ENCODE measurements around the gene CD44. TPM values are rescaled to one million over a fixed set of nuclear protein-coding genes. Genes with fewer than 3 reads are reported as not detected.
A peak's percentile ranks its signal among the peaks of the same experiment; 100 is the strongest.

The CD44 gene
- total and polyA plus RNA-seq, 10 of the 15 experiments (the other 5 are each of a cell fraction or from before 2014, with no cell fraction given): 57.1 to 293 (median 120) TPM

DNA sequence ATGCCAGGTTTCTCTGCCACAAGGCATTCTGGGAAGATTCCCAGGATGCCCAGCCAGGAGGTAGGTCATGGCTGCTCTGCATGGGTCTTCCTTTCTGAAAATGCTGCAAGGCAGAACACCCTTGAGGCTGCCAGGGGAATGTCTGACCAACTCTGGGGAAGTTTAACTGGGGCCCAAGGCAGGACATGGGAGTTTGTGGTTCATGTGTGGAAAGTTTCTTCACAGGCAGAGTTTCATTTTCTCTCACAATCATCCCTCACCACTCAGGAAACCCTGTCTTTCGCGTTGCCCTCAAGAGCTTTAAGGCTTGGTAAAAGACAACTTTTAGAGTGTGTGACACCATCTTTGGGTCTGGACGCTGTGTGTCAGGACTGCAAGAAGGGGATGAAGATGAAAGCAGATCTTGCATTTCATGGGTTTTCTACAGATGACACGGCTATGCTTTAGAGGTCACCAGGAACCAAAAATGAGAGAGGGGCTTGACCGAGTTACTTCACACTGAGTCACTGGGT, 133.5 kb downstream of the CD44 start (continued):
- TF ChIP-seq, protein P1, sequence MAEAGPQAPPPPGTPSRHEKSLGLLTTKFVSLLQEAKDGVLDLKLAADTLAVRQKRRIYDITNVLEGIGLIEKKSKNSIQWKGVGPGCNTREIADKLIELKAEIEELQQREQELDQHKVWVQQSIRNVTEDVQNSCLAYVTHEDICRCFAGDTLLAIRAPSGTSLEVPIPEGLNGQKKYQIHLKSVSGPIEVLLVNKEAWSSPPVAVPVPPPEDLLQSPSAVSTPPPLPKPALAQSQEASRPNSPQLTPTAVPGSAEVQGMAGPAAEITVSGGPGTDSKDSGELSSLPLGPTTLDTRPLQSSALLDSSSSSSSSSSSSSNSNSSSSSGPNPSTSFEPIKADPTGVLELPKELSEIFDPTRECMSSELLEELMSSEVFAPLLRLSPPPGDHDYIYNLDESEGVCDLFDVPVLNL (IDR thresholded peaks at IDR 0.05; ENCODE audit: low read depth, low read length): no peak
- TF ChIP-seq PML (IDR thresholded peaks at IDR 0.05; ENCODE audit: low read length) (0 out of 2 replicates have a peak, but pooled peaks have one; percentile 47), POLR2AphosphoS2 (IDR thresholded peaks at IDR 0.05; ENCODE audit: low read depth, low read length) (no peak), POLR2A (IDR thresholded peaks at IDR 0.05; ENCODE audit: low read depth, low read length) (no peak), MXI1 (IDR thresholded peaks at IDR 0.05; ENCODE audit: low read depth, low read length) (no peak), CHD4 (IDR thresholded peaks at IDR 0.05) (no peak), SIX5 (IDR thresholded peaks at IDR 0.05; ENCODE audit: low read depth, low read length, severe bottlenecking) (no peak), POLR2AphosphoS5 (IDR thresholded peaks at IDR 0.05; ENCODE audit: low read length) (no peak; the same call in 1 of the 2 replicates), SRF (IDR thresholded peaks at IDR 0.05; ENCODE audit: low read depth in 2 of 2, low read length in 2 of 2) (no peak), IKZF2 (IDR thresholded peaks at IDR 0.05) (peak; percentile 98), NR2C1 (IDR thresholded peaks at IDR 0.05) (no peak), FOS (IDR thresholded peaks at IDR 0.05; ENCODE audit: borderline replicate concordance, extremely low read depth, insufficient read length) (no peak), CBX5 (IDR thresholded peaks at IDR 0.05; ENCODE audit: low read depth) (no peak), NBN (IDR thresholded peaks at IDR 0.05) (peak; percentile 73), BACH1 (IDR thresholded peaks at IDR 0.05; ENCODE audit: borderline replicate concordance) (peak; percentile 64; the same call in 1 of the 2 replicates), ZNF24 (IDR thresholded peaks at IDR 0.05) (peak; percentile 20; the same call in 1 of the 2 replicates), ZBED1 (IDR thresholded peaks at IDR 0.05; ENCODE audit: borderline replicate concordance) (peak; percentile 88; the same call in 1 of the 2 replicates), NRF1 (conservative IDR thresholded peaks at IDR 0.05; ENCODE audit: low read depth, low read length) (no peak), BMI1 (IDR thresholded peaks at IDR 0.05; ENCODE audit: borderline replicate concordance) (no peak), ZNF622 (IDR thresholded peaks at IDR 0.05) (no peak), RFX5 (IDR thresholded peaks at IDR 0.05; ENCODE audit: low read depth, low read length) (no peak), YBX1 (IDR thresholded peaks at IDR 0.05) (no peak)
- TF ChIP-seq, protein P2, sequence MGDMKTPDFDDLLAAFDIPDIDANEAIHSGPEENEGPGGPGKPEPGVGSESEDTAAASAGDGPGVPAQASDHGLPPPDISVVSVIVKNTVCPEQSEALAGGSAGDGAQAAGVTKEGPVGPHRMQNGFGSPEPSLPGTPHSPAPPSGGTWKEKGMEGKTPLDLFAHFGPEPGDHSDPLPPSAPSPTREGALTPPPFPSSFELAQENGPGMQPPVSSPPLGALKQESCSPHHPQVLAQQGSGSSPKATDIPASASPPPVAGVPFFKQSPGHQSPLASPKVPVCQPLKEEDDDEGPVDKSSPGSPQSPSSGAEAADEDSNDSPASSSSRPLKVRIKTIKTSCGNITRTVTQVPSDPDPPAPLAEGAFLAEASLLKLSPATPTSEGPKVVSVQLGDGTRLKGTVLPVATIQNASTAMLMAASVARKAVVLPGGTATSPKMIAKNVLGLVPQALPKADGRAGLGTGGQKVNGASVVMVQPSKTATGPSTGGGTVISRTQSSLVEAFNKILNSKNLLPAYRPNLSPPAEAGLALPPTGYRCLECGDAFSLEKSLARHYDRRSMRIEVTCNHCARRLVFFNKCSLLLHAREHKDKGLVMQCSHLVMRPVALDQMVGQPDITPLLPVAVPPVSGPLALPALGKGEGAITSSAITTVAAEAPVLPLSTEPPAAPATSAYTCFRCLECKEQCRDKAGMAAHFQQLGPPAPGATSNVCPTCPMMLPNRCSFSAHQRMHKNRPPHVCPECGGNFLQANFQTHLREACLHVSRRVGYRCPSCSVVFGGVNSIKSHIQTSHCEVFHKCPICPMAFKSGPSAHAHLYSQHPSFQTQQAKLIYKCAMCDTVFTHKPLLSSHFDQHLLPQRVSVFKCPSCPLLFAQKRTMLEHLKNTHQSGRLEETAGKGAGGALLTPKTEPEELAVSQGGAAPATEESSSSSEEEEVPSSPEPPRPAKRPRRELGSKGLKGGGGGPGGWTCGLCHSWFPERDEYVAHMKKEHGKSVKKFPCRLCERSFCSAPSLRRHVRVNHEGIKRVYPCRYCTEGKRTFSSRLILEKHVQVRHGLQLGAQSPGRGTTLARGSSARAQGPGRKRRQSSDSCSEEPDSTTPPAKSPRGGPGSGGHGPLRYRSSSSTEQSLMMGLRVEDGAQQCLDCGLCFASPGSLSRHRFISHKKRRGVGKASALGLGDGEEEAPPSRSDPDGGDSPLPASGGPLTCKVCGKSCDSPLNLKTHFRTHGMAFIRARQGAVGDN (IDR thresholded peaks at IDR 0.05): peak; percentile 81
- TF ChIP-seq, protein P3, sequence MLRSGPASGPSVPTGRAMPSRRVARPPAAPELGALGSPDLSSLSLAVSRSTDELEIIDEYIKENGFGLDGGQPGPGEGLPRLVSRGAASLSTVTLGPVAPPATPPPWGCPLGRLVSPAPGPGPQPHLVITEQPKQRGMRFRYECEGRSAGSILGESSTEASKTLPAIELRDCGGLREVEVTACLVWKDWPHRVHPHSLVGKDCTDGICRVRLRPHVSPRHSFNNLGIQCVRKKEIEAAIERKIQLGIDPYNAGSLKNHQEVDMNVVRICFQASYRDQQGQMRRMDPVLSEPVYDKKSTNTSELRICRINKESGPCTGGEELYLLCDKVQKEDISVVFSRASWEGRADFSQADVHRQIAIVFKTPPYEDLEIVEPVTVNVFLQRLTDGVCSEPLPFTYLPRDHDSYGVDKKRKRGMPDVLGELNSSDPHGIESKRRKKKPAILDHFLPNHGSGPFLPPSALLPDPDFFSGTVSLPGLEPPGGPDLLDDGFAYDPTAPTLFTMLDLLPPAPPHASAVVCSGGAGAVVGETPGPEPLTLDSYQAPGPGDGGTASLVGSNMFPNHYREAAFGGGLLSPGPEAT (IDR thresholded peaks at IDR 0.05; ENCODE audit: low read depth): peak; percentile 94
- TF ChIP-seq, protein P4, sequence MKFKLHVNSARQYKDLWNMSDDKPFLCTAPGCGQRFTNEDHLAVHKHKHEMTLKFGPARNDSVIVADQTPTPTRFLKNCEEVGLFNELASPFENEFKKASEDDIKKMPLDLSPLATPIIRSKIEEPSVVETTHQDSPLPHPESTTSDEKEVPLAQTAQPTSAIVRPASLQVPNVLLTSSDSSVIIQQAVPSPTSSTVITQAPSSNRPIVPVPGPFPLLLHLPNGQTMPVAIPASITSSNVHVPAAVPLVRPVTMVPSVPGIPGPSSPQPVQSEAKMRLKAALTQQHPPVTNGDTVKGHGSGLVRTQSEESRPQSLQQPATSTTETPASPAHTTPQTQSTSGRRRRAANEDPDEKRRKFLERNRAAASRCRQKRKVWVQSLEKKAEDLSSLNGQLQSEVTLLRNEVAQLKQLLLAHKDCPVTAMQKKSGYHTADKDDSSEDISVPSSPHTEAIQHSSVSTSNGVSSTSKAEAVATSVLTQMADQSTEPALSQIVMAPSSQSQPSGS (IDR thresholded peaks at IDR 0.05; ENCODE audit: low read length): peak; percentile 88

Data from GM12878 (cell line).